Measurements from ENCODE around the gene ATAD3C. TPM values are rescaled to one million over a fixed set of nuclear protein-coding genes. Genes with fewer than 3 reads are reported as not detected.
A peak's percentile ranks its signal among the peaks of the same experiment; 100 is the strongest.

ATAD3C gene
- total and polyA plus RNA-seq, 2 of the 8 experiments (the other 6 are each of a cell fraction or from before 2014, with no cell fraction given) = 2.0 to 2.7 TPM

DNA sequence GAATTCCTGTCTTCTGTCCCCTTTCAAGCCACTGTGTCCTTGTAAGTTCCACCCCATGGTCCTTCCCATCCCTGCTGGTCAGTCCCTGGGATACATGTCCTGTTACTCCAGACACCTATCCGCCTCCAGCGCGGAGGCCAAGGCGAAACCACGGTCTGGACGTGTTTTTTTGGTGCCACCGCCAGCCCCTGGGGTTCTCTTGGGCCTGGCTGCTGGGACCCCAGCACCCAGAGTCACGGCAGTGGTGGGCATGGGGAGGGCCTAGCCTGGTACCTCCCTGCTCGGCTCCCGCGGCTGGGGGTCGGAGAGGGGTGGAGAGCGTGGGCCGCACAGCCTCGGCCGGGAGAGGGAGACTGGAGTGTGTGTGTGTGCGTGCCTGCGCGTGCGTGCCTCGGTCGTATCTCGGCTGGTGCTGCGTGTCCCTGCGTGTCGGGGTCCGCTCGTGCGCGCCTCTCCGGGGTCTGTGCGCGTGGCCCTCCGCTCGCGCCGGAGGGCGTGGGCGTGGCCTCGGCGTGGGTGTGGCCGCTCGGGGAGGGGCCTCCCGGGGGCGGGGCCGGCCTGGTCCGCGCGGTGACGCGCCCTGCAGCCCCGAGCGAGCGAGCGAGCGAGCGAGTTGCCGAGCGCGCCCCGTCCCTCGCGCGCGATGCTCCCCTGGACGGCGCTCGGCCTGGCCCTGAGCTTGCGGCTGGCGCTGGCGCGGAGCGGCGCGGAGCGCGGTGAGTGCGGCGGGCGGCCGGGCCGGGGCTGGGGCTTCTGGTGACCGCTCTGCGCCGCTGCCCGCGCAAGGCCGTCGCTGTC, 14.2 kb upstream of the ATAD3C start, which contains the start of gene VWA1 (continued):
- TF ChIP-seq RXRA (IDR thresholded peaks at IDR 0.05; ENCODE audit: insufficient read depth, low read depth, low read length) (no peak), TBP (IDR thresholded peaks at IDR 0.05; ENCODE audit: low read depth, low read length) (peak; percentile 18; the same call in 1 of the 2 replicates), RNF2 (IDR thresholded peaks at IDR 0.05; ENCODE audit: borderline replicate concordance, low read depth, low read length, missing control alignments, poor library complexity, severe bottlenecking) (no peak), GABPA (IDR thresholded peaks at IDR 0.05; ENCODE audit: borderline replicate concordance, insufficient read depth, low read length) (0 out of 2 replicates have a peak, but pooled peaks have one; percentile 13), GTF2F1 (IDR thresholded peaks at IDR 0.05; ENCODE audit: borderline replicate concordance, low read depth, low read length) (no peak)

Data from H1 (cell line).